ENCODE results near the gene CTDSPL2. TPM values are rescaled to one million over a fixed set of nuclear protein-coding genes. Genes with fewer than 3 reads are reported as not detected.

The CTDSPL2 gene
- total and polyA plus RNA-seq, 7 experiments from 2014 or later = 40.8 to 81.8 (median 68.6) TPM

GRCh38 chr15:44495562-44495961, 68.1 kb downstream of the CTDSPL2 start:
- CTCF ChIA-PET = no interaction called here
- H3K27ac Mint-ChIP-seq = peak overlapping the region in 3 of 9 donors; percentile 2 to 30 (median 18)
- peaks cover 6 to 45% (median 7%) of the 10 kb centered on the region in 3 experiments for H3K36me3 ChIP-seq (ENCODE audit: control insufficient read depth in 2 of 3, insufficient read depth in 3 of 3, low read length in 3 of 3)

GRCh38 chr15:44500555-44500954, 73.1 kb downstream of the CTDSPL2 start:
- H3K9me3 ChIP-seq (ENCODE audit: control insufficient read depth in 2 of 3, low read length in 3 of 3) = no peaks in the 10 kb centered on the region
- H3K27ac ChIP-seq (ENCODE audit: low read depth, low read length) = no peak overlapping the region
- DNase-seq = no peak
- ChIA-PET CTCF (interaction anchor here (0.7 to 1.0 kb wide), 2 partner anchors 11 to 210 kb away, joined by 3 read pairs; no protein-coding TSS in a partner anchor), POLR2A (no interaction called here)
- H3K27me3 Mint-ChIP-seq = no peaks in the 10 kb centered on the region
- no peak overlapping the region for H3K4me3 Mint-ChIP-seq
- no peaks in the 10 kb centered on the region for H3K4me1 ChIP-seq (ENCODE audit: control insufficient read depth in 2 of 2, insufficient read depth in 2 of 2, low read length in 2 of 2)
- H3K36me3 Mint-ChIP-seq = peaks cover 4 to 19% (median 14%) of the 10 kb centered on the region in 5 donors
- no peaks in the 10 kb centered on the region for H3K27me3 ChIP-seq (ENCODE audit: control insufficient read depth in 2 of 2, insufficient read depth in 2 of 2, low read length in 2 of 2)
- intact Hi-C loops (cut with micrococcal nuclease) = loop anchor here in 1 of 2 donors (2.0 kb wide), 2 partner anchors 212 to 598 kb away; partner anchors contain the start of gene GOLM2
- H3K4me1 Mint-ChIP-seq = peaks cover 0 to 21% (median 19%) of the 10 kb centered on the region in 7 donors
- H3K9me3 Mint-ChIP-seq = no peaks in the 10 kb centered on the region
- peaks cover 0 to 42% (median 7%) of the 10 kb centered on the region in 3 experiments for H3K36me3 ChIP-seq (ENCODE audit: control insufficient read depth in 2 of 3, insufficient read depth in 3 of 3, low read length in 3 of 3)
- no peak overlapping the region for H3K4me3 ChIP-seq (ENCODE audit: low read length)
- no peak for ATAC-seq
- H3K27ac Mint-ChIP-seq = peak overlapping the region in 6 of 9 donors; percentile 5 to 67 (median 32)

More at GRCh38 chr15:44495562-44495961, 68.1 kb downstream of the CTDSPL2 start:
- DNase-seq (no peak), ATAC-seq (no peak)
- Mint-ChIP-seq H3K9me3 (no peaks in the 10 kb centered on the region), H3K4me3 (no peak overlapping the region), H3K4me1 (peaks cover 0 to 13% (median 8%) of the 10 kb centered on the region in 7 donors), H3K36me3 (peaks cover 0 to 30% (median 13%) of the 10 kb centered on the region in 5 donors), H3K27me3 (no peaks in the 10 kb centered on the region)
- Histone ChIP-seq H3K4me3 (ENCODE audit: low read length) (no peak overlapping the region), H3K27ac (ENCODE audit: low read depth, low read length) (peak overlapping the region; percentile 7), H3K27me3 (ENCODE audit: control insufficient read depth in 2 of 2, insufficient read depth in 2 of 2, low read length in 2 of 2) (no peaks in the 10 kb centered on the region), H3K9me3 (ENCODE audit: control insufficient read depth in 2 of 3, low read length in 3 of 3) (no peaks in the 10 kb centered on the region), H3K4me1 (ENCODE audit: control insufficient read depth in 2 of 2, insufficient read depth in 2 of 2, low read length in 2 of 2) (no peaks in the 10 kb centered on the region)
- POLR2A ChIA-PET = no interaction called here
- intact Hi-C loops (cut with micrococcal nuclease) = no loop called here

- Mint-ChIP-seq H3K27ac (no peak overlapping the region), H3K4me3 (no peak overlapping the region), H3K4me1 (peaks cover 0 to 21% (median 19%) of the 10 kb centered on the region in 7 donors), H3K9me3 (no peaks in the 10 kb centered on the region), H3K27me3 (no peaks in the 10 kb centered on the region), H3K36me3 (peaks cover 4 to 15% (median 8%) of the 10 kb centered on the region in 5 donors)
- ChIA-PET POLR2A (interaction anchor here (1.4 kb wide), 1 partner anchor 75 kb away, joined by 7 read pairs; the partner anchor contains the start of gene CTDSPL2), CTCF (interaction anchor here (0.7 to 1.0 kb wide), 9 partner anchors 9 to 1767 kb away, joined by 3 to 5 read pairs (median 3); partner anchors contain the start of gene GOLM2)
- Histone ChIP-seq H3K27ac (ENCODE audit: low read depth, low read length) (no peak overlapping the region), H3K9me3 (ENCODE audit: control insufficient read depth in 2 of 3, low read length in 3 of 3) (no peaks in the 10 kb centered on the region), H3K4me3 (ENCODE audit: low read length) (no peak overlapping the region), H3K27me3 (ENCODE audit: control insufficient read depth in 2 of 2, insufficient read depth in 2 of 2, low read length in 2 of 2) (no peaks in the 10 kb centered on the region), H3K36me3 (ENCODE audit: control insufficient read depth in 2 of 3, insufficient read depth in 3 of 3, low read length in 3 of 3) (peaks cover 0 to 32% (median 7%) of the 10 kb centered on the region in 3 experiments), H3K4me1 (ENCODE audit: control insufficient read depth in 2 of 2, insufficient read depth in 2 of 2, low read length in 2 of 2) (no peaks in the 10 kb centered on the region)
- ATAC-seq (peak; percentile 69), DNase-seq (peak in 5 of 9 donors; percentile 24 to 35 (median 29))
- intact Hi-C loops (cut with micrococcal nuclease) = loop anchor here (1.0 to 2.0 kb wide), 6 partner anchors 75 to 629 kb away; partner anchors contain the start of genes CTDSPL2 (in 1 of the 2) and GOLM2 (in 1 of the 2)
Observed at GRCh38 chr15:44501768-44502366, 74.4 kb downstream of the CTDSPL2 start.

GRCh38 chr15:44516436-44516835, 89.0 kb downstream of the CTDSPL2 start:
- H3K27ac ChIP-seq (ENCODE audit: low read depth, low read length) = no peak overlapping the region
- no peak for DNase-seq
- Mint-ChIP-seq H3K4me3 (no peak overlapping the region), H3K4me1 (peaks cover 0 to 6% (median 0%) of the 10 kb centered on the region in 7 donors), H3K36me3 (peaks cover 0 to 16% (median 8%) of the 10 kb centered on the region in 5 donors), H3K27ac (no peak overlapping the region), H3K27me3 (no peaks in the 10 kb centered on the region), H3K9me3 (no peaks in the 10 kb centered on the region)
- no peaks in the 10 kb centered on the region for H3K4me1 ChIP-seq (ENCODE audit: control insufficient read depth in 2 of 2, insufficient read depth in 2 of 2, low read length in 2 of 2)
- ATAC-seq = no peak
- intact Hi-C loops (cut with micrococcal nuclease) = no loop called here
- no peaks in the 10 kb centered on the region for H3K9me3 ChIP-seq (ENCODE audit: control insufficient read depth in 2 of 3, low read length in 3 of 3)
- H3K4me3 ChIP-seq (ENCODE audit: low read length) = no peak overlapping the region
- no peaks in the 10 kb centered on the region for H3K27me3 ChIP-seq (ENCODE audit: control insufficient read depth in 2 of 2, insufficient read depth in 2 of 2, low read length in 2 of 2)
- ChIA-PET CTCF (no interaction called here), POLR2A (no interaction called here)
- H3K36me3 ChIP-seq (ENCODE audit: control insufficient read depth in 2 of 3, insufficient read depth in 3 of 3, low read length in 3 of 3) = peaks cover 0 to 37% (median 3%) of the 10 kb centered on the region in 3 experiments

- Histone ChIP-seq H3K36me3 (ENCODE audit: control insufficient read depth in 2 of 3, insufficient read depth in 3 of 3, low read length in 3 of 3) (peaks cover 0 to 53% (median 3%) of the 10 kb centered on the region in 3 experiments), H3K27ac (ENCODE audit: low read depth, low read length) (no peak overlapping the region), H3K9me3 (ENCODE audit: control insufficient read depth in 2 of 3, low read length in 3 of 3) (no peaks in the 10 kb centered on the region), H3K27me3 (ENCODE audit: control insufficient read depth in 2 of 2, insufficient read depth in 2 of 2, low read length in 2 of 2) (no peaks in the 10 kb centered on the region), H3K4me3 (ENCODE audit: low read length) (no peak overlapping the region), H3K4me1 (ENCODE audit: control insufficient read depth in 2 of 2, insufficient read depth in 2 of 2, low read length in 2 of 2) (no peaks in the 10 kb centered on the region)
- H3K27ac Mint-ChIP-seq = peak overlapping the region in 2 of 9 donors; percentile 44 to 73
- POLR2A ChIA-PET = no interaction called here
- intact Hi-C loops (cut with micrococcal nuclease) = no loop called here
- H3K36me3 Mint-ChIP-seq = peaks cover 0 to 25% (median 14%) of the 10 kb centered on the region in 5 donors
- ATAC-seq = no peak
- H3K4me3 Mint-ChIP-seq = no peak overlapping the region
- no peaks in the 10 kb centered on the region for H3K27me3 Mint-ChIP-seq
- no peak for DNase-seq
- CTCF ChIA-PET = no interaction called here
- H3K4me1 Mint-ChIP-seq = peaks cover 0 to 6% (median 0%) of the 10 kb centered on the region in 7 donors
- H3K9me3 Mint-ChIP-seq = no peaks in the 10 kb centered on the region
Observed at GRCh38 chr15:44519537-44519936, 92.1 kb downstream of the CTDSPL2 start.

GRCh38 chr15:44525018-44525417, 97.6 kb downstream of the CTDSPL2 start:
- Mint-ChIP-seq H3K36me3 (peaks cover 0 to 12% (median 5%) of the 10 kb centered on the region in 5 donors), H3K27me3 (no peaks in the 10 kb centered on the region), H3K9me3 (no peaks in the 10 kb centered on the region), H3K27ac (peak overlapping the region in 3 of 9 donors; percentile 19 to 32 (median 22)), H3K4me3 (no peak overlapping the region), H3K4me1 (peaks cover 0 to 13% (median 4%) of the 10 kb centered on the region in 7 donors)
- no peak for DNase-seq
- peaks cover 0 to 28% (median 0%) of the 10 kb centered on the region in 3 experiments for H3K36me3 ChIP-seq (ENCODE audit: control insufficient read depth in 2 of 3, insufficient read depth in 3 of 3, low read length in 3 of 3)
- no peaks in the 10 kb centered on the region for H3K27me3 ChIP-seq (ENCODE audit: control insufficient read depth in 2 of 2, insufficient read depth in 2 of 2, low read length in 2 of 2)
- H3K9me3 ChIP-seq (ENCODE audit: control insufficient read depth in 2 of 3, low read length in 3 of 3) = no peaks in the 10 kb centered on the region
- CTCF ChIA-PET = no interaction called here
- no peaks in the 10 kb centered on the region for H3K4me1 ChIP-seq (ENCODE audit: control insufficient read depth in 2 of 2, insufficient read depth in 2 of 2, low read length in 2 of 2)
- H3K4me3 ChIP-seq (ENCODE audit: low read length) = no peak overlapping the region
- POLR2A ChIA-PET = no interaction called here
- ATAC-seq = no peak
- no peak overlapping the region for H3K27ac ChIP-seq (ENCODE audit: low read depth, low read length)
- intact Hi-C loops (cut with micrococcal nuclease) = no loop called here

All from naive thymus-derived CD4-positive, alpha-beta T cell (primary cell).